Dermis blood vessel endothelial cell (primary cell): Measurements from ENCODE around the gene STOM. TPM values are rescaled to one million over a fixed set of nuclear protein-coding genes. Genes with fewer than 3 reads are reported as not detected.

Source experiments
- DNase-seq: peaks from one replicate; pipeline ENCODE4 v3.0.0; 2010
- total RNA-seq: library from RNA; depleted of rRNA; stranded (reverse); fragments of >200 nt; gene quantifications from 2 replicates; pipeline ENCODE4 v1.2.3, GENCODE V29; 2014

The STOM gene
- total RNA-seq, 1 donor from 2014 or later: 473 TPM

DNA sequence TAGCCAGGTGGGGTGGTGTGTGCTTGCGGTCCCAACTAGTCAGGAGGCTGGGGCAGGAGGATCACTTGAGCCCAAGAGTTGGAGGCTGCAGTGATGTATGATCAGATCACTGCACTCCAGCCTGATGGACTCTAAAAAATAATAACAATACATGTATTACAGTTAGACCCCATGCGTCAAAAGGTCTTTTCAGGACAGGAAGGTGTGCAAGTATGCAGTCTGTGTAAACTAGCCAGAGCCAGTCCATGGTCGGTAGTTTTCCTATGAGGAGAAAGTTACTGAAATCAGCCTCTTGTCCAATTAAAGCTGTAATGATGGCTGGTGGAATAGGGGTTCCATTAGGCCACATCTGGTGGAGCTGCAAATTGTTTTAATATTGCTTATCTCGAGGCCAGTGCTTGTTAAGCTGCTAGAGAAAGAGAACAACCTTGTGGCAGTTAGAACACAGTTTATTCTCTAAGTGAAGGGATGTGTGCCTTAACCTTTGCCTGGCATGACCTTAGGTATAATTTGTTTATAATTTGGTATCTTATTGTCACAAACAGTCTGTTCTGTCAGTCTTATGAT lies 1.5 kb upstream of the STOM start:
- no peak for DNase-seq

DNA sequence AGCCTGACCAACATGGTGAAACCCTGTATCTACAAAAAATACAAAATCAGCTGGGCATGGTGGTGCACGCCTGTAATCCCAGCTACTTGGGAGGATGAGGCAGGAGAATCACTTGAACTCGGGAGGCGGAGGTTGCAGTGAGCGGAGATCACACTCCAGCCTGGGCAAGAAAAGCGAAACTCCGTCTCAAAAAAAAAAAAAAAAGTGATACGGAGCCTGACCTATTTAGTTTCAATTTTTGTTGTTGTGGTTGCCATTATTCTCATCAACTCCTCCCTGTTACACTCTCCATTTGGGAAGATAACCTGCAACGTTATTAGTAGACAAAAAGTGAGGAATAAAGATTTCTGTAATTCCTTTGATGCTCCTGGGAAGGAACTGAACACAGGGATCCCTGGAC lies 1.3 kb downstream of the STOM start:
- peak; percentile 30 for DNase-seq

DNA sequence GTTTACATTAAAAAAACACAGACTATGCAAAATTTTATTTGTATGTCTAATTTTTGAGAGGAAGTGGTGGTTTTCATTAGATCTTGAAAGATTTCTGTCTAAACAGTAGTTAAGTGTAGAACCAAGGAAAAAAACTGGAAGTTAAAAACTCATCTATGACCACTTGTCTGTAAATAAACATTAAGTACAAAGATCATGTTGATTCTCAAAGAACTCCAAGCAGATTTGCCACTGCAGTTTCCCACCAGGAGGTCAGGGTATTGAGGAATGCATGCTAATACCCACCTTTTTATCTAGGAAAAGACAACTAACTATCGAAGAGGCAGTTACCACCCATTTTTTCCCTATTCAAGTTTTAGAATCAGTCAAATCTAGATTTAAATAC lies 1.9 kb downstream of the STOM start:
- DNase-seq: no peak

DNA sequence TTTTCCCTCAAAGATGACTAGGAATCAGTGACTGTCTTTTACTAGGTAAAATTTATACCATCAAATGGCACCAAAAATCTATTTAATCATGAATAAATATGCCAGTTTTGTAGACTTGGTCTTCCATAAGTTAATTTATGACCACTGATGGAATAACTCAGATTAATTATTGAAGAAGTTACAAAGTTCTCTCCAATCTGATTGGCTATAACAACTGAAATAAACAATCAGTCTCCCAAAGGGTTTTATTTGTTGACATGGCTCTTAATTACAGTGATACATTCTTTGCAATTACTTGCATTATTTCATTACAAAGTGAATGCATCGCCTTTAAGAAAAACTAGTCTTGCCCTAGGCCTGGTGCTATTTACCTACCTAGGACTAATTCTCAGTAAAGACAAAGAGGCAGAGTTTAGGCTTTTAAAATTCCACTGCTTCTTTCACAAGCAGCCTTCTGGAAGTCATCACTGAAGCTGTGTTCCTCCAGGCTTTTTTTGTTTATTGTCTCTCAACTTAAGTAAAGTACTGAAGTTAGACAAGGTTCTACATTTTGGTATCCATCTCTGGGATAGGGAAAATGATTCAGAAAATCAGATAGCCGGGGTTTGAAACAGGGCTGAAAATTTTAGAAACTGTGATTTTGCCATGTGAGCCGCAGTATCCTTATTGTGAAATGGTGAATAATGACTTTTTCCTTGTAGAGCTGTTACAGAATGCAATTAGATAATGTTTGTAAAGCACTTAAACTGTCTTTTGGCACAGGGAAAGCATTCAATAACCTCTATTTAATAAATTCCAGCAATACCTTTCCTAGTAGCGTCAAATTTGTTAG lies 2.5 kb downstream of the STOM start:
- no peak for DNase-seq

DNA sequence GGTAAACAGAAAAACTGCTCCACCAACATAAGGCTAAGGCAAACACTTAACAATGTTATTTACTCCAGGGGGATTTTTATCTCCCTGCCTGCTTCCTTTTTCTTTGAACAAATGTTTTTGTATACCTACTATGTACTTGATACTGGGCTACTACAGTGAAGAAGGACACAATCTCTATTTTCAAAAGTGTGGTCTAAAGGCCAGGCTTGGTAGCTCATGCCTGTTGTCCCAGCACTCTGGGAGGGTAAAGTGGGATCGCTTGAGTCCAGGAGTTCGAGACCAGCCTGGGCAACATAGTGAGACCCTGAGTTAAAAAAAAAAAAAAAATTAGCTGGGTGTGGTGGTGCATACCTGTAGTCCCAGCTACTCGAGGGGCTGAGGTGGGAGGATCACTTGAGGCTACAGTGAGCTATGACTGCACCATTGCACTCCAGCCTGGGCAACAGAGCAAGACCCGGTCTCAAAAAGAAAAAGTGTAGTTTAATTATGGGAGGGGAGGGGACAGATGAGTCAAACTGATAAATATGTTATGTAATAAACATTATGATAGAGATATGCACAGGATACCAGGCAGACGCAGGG lies 3.3 kb downstream of the STOM start:
- DNase-seq: no peak

DNA sequence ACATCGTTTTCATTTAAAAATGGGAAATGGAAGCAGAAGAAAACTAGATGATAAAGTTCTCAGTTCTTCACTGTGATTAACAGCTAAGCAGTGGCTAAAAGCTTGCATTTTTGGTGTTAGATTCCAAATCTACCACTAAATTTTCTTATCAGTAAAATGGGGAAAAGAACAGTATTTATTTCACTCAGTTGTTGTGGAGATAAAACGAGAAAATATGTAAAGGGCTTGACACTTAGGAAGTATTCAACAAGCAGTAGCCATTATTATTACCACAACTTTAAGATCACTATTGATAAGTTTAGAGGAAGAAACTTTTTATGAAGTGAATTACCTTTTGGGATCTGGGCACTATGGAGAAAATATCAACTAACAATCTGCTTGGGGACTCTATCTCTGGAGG lies 4.5 kb downstream of the STOM start:
- DNase-seq: no peak

DNA sequence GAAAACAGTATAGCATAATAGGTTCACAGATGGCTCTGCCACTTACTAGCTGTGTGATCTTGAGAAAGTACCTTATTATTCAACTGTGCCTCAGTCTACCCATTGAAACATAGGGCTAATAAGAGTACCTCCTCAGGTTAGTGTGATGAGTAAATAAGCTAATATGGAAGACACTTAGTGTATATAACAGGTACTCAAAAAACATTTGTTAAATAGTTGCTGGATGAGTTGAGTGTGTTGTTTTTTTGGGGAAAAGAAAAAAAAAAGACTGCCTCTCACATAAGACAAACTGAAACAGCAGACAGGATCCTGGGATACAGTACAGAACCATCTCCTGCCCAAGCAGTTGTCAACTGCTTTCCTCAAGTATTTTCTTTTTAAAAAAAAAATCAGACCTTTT lies 5.2 kb downstream of the STOM start:
- DNase-seq: peak; percentile 23

DNA sequence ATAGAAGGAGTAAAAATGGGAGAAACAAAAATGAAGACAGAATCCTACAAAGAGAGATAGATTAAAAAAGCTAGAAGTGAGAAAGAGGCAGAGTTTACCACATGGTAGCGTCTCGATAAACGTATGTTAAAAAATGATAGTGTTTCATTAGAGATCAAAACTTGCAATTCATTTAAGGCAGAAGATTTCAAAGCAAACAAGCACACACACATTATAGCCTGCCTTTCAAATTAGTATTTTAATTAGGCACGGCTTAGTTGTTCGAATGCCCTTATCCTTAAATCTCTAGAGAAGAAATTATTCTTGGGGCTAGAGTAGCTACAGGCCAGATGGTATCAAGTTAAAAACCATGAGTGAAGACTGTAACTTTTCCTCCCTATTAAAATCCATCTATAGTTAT lies 6.0 kb downstream of the STOM start:
- DNase-seq: no peak

DNA sequence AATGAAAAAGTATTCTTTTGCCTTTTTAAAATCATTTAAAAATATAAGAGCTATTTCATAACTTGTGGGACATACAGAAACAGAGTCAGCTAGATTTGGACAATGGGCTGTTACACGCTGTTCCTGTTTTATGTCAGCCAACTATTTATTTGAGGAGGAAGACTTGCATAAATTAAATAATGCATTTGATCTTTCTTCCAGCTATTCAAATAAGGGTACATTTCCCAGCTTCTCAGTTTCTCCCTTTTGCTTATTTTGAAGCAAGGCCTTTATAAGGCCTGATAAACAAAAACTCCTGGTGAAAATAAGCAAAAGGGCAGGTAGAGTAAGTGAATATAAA lies 6.5 kb downstream of the STOM start:
- peak; percentile 27 for DNase-seq

DNA sequence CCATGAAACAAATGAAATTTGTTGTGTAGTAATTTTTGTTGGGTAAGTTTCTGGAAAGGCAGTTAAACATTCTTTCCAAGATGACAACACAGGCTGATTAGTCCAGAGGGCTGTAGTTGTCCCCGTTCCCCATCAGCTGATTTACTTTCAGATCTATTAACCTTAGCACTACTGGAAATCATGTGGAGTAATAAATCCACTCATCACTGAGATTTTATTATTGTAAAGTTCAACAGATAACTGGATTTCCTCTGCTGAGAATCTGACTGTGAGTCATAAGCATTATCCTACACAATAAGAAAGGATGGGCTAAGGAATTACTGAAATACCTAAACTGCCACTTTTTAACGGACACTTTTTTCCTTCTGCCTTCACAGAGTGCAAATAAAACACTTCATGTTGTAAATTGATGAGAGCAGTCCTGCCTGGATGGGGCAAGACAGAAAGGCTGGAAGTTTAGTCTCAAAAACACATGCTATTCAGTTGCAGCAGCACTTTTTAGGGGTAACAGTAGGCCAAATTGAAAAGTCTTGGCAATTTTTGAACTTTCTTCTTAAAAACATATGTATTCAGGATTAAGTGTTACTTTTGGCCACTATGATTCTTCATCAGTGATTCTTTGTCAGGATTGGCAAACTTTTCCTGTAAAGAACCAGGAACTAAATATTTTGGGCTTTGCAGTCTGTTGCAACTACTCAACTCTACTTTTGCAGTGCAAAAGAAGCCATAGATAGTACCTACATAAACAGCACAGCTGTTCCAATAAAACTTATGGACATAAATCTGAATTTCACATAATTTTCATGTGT lies 7.0 kb downstream of the STOM start:
- peak; percentile 57 for DNase-seq

DNA sequence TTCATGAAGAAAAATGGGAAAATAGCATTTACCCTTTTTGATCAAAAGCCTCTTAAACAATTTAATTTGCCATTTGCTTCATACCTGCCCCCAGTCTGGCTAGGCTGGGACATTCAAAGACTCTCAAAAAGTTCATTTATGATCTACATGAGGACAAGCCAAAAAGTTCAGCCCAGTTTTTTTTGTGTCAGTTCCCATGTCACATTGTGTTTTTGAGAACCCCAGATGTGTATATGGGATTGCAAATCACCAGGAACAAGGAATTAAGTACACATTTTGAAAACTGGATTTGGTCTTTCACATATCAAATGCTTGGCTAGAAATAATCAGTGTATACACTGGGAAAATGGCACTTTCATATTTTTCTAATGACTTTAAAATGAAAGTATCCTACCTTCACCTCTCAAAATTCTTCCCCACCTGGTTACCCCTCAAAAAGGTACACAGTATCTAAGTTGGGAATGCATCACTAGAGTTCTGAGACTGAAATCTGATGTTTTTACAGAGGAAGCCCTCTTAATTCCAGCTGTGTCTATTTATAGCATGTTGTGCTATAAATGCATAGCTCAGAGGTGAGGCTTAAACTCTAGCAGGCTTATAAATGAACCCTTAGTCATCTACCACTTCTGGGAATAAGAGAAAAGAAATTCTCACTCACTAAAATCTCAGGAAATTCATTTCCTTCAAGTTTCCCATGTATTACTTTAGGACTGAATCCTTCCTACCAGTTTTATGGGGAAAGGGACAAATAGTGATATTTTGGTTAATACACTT lies 9.3 kb downstream of the STOM start:
- peak; percentile 82 for DNase-seq

DNA sequence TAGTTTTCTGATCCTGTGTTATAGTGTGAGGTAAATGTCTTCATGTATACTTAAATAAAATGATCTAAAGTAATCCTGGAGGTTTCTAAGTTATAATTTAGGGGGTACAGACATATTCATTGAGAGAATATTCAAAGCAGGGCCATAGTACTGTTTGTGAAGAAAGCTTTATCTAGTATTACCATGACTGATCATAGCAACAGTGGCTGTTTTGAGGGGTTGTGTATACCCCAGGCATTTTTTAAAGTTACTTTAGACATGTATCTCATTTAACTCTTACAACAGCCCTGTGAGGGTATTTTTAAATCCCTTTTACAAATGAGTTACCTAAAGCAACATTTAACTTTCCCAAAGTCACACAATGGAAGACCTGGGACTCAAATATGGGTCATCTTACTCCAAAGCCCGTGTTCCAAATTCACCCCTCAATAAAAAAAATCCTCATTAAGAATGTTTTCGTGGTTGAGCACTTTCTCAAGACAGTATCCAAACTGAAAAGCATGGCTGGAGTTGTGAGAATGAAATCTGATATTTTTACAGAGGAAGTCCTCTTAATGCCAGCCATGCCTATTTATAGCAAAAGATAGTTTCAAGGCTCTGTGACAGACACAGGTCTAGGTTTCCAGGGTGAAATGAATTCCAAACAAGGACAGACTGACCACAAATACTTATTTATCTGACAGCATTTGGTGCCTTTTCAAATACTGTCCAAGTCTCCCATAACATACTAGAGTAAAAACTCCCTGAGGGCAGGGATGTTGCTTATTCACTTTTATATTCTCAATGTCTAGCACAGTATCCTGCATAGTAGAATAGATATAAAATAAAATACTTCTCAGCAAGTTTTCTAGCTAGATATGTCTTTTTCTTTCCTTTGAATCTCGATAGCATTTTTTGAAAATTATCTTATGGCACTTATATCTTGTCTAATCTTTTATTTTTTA lies 10.4 kb downstream of the STOM start:
- DNase-seq: peak; percentile 21

DNA sequence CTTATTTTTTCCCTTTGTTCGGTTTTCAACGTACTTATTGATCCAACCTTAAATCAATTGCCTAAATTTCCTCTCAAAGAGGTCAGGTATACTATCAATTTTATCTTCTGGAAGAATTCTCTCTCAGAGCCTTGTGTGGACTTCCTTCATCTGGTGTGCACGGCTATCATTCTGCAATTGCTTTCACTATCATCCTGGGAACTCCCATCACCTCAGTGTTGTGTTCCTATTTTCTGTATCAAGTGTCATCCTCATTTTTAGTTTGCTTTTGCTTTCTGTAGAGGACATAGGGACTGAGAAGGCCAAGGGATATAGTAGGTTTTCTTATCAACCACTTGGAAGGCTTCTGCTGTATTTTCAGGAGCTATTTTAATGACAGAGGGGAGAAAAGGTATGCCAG lies 11.3 kb downstream of the STOM start:
- DNase-seq: no peak

DNA sequence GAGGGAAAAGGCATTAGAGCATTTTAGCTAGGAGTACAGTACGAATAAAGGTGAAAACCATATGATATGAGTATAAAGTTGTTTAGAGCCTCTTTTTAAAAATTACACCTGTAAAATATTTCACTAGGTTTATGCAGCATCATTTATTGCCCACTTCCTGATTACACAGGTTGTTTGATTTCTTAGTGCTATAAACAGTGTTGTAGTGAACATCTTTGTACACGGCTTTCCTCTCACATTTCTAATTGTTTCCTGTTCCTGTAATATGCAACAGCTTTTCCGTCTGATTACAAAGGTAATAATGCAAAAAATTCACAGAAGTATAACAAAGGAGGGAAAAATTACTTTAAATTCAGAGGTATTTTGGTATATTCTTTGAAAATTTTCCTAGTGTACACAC lies 13.0 kb downstream of the STOM start:
- DNase-seq: peak; percentile 78

DNA sequence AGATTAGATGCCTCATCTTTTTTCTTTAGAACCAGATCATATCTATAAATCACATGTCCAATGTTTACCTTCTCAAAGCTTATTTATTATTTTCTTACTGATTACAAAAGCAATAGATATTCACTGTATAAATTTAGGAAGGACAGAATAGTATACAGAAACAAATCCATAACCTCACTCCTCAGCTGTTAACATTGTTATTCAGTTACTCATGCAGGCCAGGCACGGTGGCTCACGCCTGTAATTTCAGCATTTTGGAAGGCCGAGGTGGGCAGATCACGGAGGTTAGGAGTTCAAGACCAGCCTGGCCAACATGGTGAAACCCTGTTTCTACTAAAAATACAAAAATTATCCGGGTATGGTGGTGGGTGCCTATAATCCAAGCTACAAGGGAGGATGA lies 15.3 kb downstream of the STOM start:
- DNase-seq: peak; percentile 39

DNA sequence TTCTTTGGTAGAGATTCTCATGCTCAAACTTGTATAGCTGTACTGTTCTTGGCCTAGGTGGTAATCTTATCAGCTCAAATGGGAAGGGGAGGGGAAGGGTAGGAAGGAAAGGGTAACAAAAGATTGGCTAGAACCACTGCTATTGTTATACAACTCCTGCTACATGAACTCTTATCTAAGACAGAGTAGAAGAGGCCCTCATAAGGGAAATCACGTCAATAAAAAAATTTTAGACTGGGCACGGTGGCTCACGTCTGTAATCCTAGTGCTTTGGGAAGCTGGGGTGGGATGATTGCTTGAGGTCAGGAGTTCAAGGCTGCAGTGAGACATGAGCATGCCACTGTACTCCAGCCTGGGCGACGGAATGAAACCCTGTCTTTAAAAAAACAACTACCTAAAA lies 15.9 kb downstream of the STOM start:
- peak; percentile 94 for DNase-seq

DNA sequence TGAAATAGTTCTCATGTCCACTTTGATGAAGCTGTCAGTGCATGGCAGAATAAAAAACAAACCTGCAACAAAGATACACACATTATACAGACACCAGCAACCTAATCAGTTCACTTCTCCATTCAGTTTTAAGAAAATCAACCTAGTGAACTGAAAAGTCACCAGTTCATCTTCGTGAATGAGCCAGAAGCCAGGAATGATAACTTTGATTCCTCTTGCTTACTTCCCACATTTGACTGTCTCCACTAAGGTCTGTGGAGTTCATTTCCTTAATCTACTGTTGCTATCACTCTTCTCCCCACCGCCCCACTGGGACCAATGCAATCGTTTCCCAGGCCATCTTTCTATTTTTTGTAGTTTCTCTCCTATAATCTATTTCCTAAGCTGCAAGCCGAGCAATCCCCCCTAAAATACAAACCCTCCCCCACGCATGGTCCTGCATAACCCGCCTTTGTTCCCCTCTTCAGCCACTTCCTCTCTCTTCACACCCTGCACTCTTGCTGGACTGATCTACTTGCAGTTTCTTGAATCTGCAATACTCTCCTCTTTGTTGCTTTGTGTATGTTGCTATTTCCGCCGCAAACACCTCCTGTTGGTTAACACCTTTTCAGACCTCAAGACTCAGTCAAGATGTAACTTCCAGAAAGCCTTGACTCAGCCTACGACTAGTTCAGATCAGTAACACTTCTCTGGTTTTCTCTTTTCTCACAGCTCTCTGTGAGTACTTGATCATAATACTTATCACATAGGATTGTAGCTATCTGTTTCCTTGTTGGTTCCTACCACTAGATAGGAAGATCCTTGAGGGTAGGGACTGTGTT lies 16.6 kb downstream of the STOM start:
- no peak for DNase-seq

DNA sequence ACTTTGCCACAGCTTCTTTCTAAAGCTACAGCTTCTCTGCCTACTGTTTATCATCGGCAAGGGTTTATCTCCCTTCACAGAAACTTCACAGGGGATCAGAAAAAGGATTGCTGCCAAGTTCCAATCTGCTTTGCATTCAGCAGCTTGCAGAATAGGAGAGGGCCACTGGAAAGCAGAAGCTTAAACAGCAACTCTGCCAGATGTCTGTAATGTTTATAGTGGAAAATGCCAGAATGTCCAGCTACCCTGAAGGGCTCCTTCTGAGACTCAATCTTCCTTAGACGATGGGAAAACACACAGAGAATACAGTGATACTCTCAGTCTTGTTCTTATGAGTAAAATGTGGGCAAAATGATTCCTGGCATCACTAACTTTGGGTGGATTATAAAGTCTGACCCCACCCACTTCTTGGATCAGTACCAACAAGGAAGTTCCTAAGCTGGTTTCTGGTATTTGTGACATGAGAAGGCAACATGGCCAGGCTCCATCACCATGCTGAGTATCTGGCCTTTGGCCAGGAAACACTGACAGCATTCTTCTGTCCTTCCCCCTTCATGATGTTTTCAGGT lies 19.0 kb downstream of the STOM start:
- peak; percentile 96 for DNase-seq

DNA sequence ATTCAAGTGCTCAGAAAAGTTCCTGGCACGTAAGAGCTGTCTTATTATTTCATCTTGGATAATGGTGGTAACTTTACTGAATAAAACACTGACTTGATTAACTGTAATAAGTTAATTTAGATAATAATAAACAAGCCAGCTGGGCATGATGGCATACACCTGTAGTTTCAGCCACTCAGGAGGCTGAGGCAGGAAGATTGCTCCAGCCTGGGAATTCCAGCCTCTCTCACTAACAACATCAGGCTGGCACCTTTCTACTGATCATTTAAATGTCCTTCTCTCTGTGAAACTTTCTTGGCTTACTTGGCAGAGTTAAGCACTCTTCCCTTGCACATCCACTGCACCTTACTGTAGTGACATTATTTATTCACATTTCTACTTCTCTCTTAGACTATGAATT lies 20.0 kb downstream of the STOM start:
- no peak for DNase-seq

DNA sequence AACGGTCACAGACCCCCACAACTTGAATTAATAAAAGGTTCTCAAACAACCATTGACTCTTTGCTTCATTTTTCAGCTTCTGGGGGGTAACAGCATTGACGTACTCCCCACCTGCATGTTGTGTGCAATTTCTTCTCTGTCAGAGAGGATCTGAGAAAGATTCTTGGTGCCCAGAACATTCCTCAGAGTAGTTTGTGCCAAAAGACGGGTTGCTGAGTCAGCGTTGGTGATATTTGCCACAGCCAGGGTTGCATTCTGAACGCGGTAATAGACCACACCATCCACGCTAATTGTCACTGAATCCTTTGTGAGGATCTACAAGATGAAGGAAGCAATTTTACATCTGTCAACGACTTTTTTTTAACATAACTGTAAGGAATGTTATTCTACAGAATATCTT lies 21.0 kb downstream of the STOM start:
- DNase-seq: no peak
